GM10266 (cell line): Measurements from ENCODE around the gene VAPA.

ENCODE experiments used
- DNase-seq: peaks from one replicate; pipeline ENCODE4 v3.0.0; 2012; ENCODE audit errors: extremely low spot score
- TF ChIP-seq, protein P1 (sequence below): IDR thresholded peaks from 2 replicates; pipeline ENCODE4 v1.5.1; 2012; ENCODE audit warnings: mild to moderate bottlenecking, low read depth; ENCODE audit not compliant: control insufficient read depth, insufficient read depth; ENCODE audit errors: missing control alignments

The VAPA gene

DNA sequence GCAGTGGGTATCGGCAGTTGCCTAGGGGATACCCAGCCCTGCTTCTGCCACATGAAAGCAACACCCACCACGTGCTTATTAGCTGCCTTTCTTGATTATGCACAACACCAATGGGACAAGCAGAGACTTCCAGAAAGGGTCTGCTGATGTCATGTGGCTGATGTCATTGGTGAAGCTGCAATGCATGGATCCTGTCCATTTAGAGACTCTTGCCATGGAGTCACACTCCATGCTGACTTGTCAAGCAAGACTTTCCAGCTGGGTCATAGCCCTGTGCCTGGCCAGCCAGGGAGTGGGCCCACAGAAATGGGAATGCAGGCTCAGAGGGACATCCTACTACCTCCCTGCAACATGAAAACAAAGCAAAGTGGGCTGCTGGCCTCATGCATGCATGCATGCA lies 81.8 kb downstream of the VAPA start:
- no peak for DNase-seq
- TF ChIP-seq, protein P1, sequence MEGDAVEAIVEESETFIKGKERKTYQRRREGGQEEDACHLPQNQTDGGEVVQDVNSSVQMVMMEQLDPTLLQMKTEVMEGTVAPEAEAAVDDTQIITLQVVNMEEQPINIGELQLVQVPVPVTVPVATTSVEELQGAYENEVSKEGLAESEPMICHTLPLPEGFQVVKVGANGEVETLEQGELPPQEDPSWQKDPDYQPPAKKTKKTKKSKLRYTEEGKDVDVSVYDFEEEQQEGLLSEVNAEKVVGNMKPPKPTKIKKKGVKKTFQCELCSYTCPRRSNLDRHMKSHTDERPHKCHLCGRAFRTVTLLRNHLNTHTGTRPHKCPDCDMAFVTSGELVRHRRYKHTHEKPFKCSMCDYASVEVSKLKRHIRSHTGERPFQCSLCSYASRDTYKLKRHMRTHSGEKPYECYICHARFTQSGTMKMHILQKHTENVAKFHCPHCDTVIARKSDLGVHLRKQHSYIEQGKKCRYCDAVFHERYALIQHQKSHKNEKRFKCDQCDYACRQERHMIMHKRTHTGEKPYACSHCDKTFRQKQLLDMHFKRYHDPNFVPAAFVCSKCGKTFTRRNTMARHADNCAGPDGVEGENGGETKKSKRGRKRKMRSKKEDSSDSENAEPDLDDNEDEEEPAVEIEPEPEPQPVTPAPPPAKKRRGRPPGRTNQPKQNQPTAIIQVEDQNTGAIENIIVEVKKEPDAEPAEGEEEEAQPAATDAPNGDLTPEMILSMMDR: no peak

DNA sequence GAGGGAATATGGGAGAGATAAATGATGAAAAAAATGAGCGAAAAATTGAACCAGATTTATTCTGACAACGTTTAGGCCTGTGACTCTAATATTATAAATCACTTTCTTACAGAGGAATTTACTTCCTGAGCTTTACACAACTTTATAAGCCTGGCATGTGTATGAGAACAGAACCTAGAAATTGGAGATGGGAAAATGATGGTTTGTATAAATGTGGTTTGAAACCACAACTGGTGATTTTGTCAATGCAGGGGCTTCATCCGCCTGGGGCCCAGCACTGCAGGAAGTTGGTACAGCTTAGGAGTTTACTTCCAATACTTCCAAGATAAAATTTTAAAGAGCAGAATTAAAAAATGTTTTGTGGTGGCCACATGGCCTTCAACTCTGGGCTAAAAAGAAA lies 82.3 kb downstream of the VAPA start:
- TF ChIP-seq, protein P1: no peak
- DNase-seq: no peak

DNA sequence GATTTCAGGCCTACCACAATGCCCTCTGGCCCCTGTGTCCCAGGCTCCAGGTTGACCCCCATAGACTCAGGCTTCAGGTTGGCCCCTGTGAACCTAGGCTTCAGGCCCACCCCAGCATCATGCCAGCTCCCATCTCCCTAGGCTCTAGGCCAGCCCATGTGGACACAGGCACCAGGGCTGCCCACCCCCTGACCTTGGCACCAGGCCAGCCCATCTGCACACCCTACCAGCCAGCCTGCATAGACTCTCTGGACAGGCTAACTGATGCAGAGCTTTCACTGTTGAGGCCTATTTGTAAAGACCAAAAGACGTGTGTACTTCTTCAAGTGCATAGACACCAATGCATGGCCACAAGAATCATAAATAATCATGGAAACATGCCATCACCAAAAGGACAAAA lies 83.9 kb downstream of the VAPA start:
- DNase-seq: no peak
- TF ChIP-seq, protein P1: no peak

DNA sequence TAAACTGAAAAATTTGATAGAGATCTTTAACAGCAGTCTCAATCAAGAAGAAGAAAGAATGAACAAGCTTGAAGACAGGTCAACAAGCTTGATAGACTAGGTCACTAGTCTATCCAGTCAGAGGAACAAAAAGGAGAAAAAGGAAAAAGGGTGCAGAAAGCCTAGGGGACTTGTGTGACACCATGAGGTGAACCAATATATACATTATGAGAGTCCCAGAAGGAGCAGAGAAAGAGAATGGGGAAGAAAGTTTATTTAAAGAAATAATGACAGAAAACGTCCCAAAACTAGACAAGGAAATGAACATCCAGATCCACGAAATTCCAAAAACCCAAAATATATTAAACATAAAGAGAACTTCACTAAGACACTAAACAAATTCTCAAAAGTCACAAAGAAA lies 84.5 kb downstream of the VAPA start:
- TF ChIP-seq, protein P1: no peak
- no peak for DNase-seq

DNA sequence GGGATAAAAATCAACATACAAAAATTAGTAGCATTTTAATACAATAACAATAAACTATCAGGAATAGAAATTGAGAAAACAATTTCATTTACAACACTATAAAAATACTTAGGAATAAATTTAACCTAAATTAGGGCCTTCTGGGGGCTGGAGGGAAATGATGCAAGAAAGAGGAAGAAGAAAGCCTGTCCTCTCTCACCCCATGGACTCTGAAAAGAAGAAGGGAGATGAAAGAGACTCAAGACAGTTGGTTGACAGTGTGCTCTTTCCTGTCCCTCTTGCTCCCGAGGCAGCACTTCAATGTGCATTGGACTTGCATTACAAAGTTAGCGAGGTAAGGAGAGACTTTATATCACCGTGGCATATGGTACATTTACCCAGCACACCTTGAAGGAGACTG lies 88.5 kb downstream of the VAPA start:
- TF ChIP-seq, protein P1: no peak
- DNase-seq: no peak

DNA sequence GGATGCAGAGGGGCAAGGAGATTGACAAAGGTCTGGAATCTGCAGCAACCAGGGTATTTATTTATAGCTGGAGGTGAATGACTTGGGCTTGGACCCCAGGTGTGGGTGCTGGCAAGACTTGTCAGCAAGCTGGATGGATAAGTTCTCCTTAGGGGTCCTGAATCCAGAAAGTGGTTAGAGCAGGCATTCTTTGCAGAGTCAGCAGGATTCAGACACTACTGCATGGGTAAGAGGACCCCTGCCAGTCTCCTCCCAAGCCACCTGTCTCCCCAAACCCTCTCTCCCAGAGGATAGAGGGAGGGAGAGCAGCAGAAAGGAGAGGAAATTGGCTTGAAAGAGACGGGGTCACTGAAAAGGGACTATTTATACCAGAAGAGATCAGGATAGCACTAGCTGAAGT lies 89.5 kb downstream of the VAPA start:
- TF ChIP-seq, protein P1: no peak
- no peak for DNase-seq

DNA sequence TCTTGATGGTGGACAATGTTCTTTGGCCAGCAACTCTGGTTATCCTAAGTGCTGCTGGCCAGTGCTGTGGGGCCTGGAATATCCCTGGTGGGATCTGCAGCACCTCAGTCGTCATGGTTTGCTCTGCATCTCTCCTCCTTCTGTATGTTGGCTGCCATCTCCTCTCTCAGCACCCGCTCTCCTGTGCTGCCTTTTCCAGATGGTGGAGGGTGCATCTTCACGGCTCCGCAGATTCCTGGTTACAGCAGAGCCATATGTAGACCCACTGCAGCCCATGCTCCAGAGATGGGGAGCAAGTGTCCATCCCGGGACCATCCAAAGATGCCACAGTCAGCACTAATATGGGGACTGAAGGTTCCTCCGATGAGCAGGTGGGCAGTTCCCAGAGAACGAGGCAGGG lies 90.0 kb downstream of the VAPA start:
- no peak for DNase-seq
- TF ChIP-seq, protein P1: no peak
